ENCODE data around the gene HMGCL. TPM values are rescaled to one million over a fixed set of nuclear protein-coding genes. Genes with fewer than 3 reads are reported as not detected.
A peak's percentile ranks its signal among the peaks of the same experiment; 100 is the strongest.

HMGCL gene
- polyA plus RNA-seq, 3 donors = 17.8 to 26.7 (median 22.1) TPM

DNA sequence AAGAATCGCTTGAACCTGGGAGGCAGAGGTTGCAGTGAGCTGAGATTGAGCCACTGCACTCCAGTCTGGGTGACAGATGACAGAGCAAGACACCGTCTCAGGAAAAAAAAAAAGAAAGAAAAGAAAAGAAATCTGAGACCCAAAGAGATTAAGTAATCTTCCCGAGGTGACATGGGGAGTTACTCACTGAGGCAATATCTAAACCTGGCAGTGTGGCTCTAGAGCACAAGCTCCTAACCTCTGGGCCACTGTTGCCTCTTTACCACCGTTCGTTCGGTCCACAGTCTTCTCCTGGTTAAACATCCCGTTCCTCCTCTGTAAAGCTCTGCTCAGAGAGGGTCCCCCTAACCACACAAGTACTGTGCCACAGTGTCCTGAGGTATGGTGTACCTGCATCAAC lies 1.5 kb downstream of the HMGCL start:
- no peak for DNase-seq
- peaks cover 10 to 19% of the 10 kb centered on the region in 2 donors for H3K4me1 ChIP-seq (ENCODE audit: control insufficient read depth in 1 of 2, insufficient read depth in 2 of 2, low read length in 2 of 2)
- H3K9ac ChIP-seq (ENCODE audit: insufficient read depth, low read length, poor library complexity, severe bottlenecking) = no peak overlapping the region
- Mint-ChIP-seq H3K27ac (peak overlapping the region in 4 of 7 donors; percentile 9 to 47 (median 31)), H3K27me3 (ENCODE audit: low read depth in 3 of 3) (peaks cover 0 to 2% (median 0%) of the 10 kb centered on the region in 3 donors), H3K36me3 (peaks cover 7 to 15% of the 10 kb centered on the region in 2 donors), H3K4me3 (no peak overlapping the region), H3K4me1 (peaks cover 22% of the 10 kb centered on the region), H3K9me3 (no peaks in the 10 kb centered on the region)
- H3K4me2 ChIP-seq (replicated peaks; ENCODE audit: extremely low read depth, low read length, poor library complexity, severe bottlenecking) = no peak overlapping the region
- no peaks in the 10 kb centered on the region for H4K20me1 ChIP-seq (ENCODE audit: insufficient read depth, low read length)
- H3K36me3 ChIP-seq (replicated peaks in 1 of 2; ENCODE audit: control insufficient read depth in 1 of 2, insufficient read depth in 2 of 2, low read length in 2 of 2) = peaks cover 6 to 13% of the 10 kb centered on the region in 2 donors
- H3K9me3 ChIP-seq (replicated peaks in 1 of 2; ENCODE audit: control insufficient read depth in 1 of 2, insufficient read depth in 1 of 2, low read length in 2 of 2) = no peaks in the 10 kb centered on the region
- no peaks in the 10 kb centered on the region for H3K27me3 ChIP-seq (ENCODE audit: control insufficient read depth in 2 of 2, insufficient read depth in 2 of 2, low read length in 2 of 2)
- intact Hi-C loops (cut with micrococcal nuclease) = no loop called here
- WGBS (ENCODE audit: insufficient coverage) = 80% methylated on average over 5 of the region's 7 CpGs
- TF ChIP-seq CTCF (IDR thresholded peaks at IDR 0.05) = no peak
- peaks cover 15% of the 10 kb centered on the region for H3K79me2 ChIP-seq (ENCODE audit: insufficient read depth, low read length)
- H2AFZ ChIP-seq (ENCODE audit: insufficient read depth, low read depth, low read length, poor library complexity, severe bottlenecking) = no peak overlapping the region
- no peak overlapping the region for H3K27ac ChIP-seq (ENCODE audit: low read depth in 1 of 2, low read length in 2 of 2)
- no peak overlapping the region for H3K4me3 ChIP-seq (replicated peaks in 1 of 3; ENCODE audit: low read depth in 2 of 3, low read length in 3 of 3)

GRCh38 chr1:23817633-23818032 lies 7.6 kb downstream of the HMGCL start:
- H3K4me3 Mint-ChIP-seq = no peak overlapping the region
- Histone ChIP-seq H3K79me2 (ENCODE audit: insufficient read depth, low read length) (no peaks in the 10 kb centered on the region), H4K20me1 (ENCODE audit: insufficient read depth, low read length) (no peaks in the 10 kb centered on the region), H3K9ac (ENCODE audit: insufficient read depth, low read length, poor library complexity, severe bottlenecking) (no peak overlapping the region), H3K4me1 (ENCODE audit: control insufficient read depth in 1 of 2, insufficient read depth in 2 of 2, low read length in 2 of 2) (no peaks in the 10 kb centered on the region), H2AFZ (ENCODE audit: insufficient read depth, low read depth, low read length, poor library complexity, severe bottlenecking) (no peak overlapping the region), H3K4me2 (replicated peaks; ENCODE audit: extremely low read depth, low read length, poor library complexity, severe bottlenecking) (no peak overlapping the region), H3K36me3 (replicated peaks in 1 of 2; ENCODE audit: control insufficient read depth in 1 of 2, insufficient read depth in 2 of 2, low read length in 2 of 2) (peaks cover 49 to 71% of the 10 kb centered on the region in 2 donors), H3K27ac (ENCODE audit: low read depth in 1 of 2, low read length in 2 of 2) (no peak overlapping the region), H3K4me3 (replicated peaks in 1 of 3; ENCODE audit: low read depth in 2 of 3, low read length in 3 of 3) (no peak overlapping the region), H3K27me3 (ENCODE audit: control insufficient read depth in 2 of 2, insufficient read depth in 2 of 2, low read length in 2 of 2) (no peaks in the 10 kb centered on the region), H3K9me3 (replicated peaks in 1 of 2; ENCODE audit: control insufficient read depth in 1 of 2, insufficient read depth in 1 of 2, low read length in 2 of 2) (no peaks in the 10 kb centered on the region)
- peaks cover 0 to 2% (median 0%) of the 10 kb centered on the region in 3 donors for H3K27me3 Mint-ChIP-seq (ENCODE audit: low read depth in 3 of 3)
- DNase-seq = no peak
- H3K27ac Mint-ChIP-seq = no peak overlapping the region
- peaks cover 2% of the 10 kb centered on the region for H3K4me1 Mint-ChIP-seq
- H3K36me3 Mint-ChIP-seq = peaks cover 54 to 76% of the 10 kb centered on the region in 2 donors
- WGBS (ENCODE audit: insufficient coverage) = 100% methylated on average over 1 of the region's 3 CpGs
- no peaks in the 10 kb centered on the region for H3K9me3 Mint-ChIP-seq
- no peak for TF ChIP-seq CTCF (IDR thresholded peaks at IDR 0.05)
- intact Hi-C loops (cut with micrococcal nuclease) = no loop called here
